Fibroblast of the conjunctiva (primary cell): ENCODE data around the gene APMAP.

Source experiments
- DNase-seq: peaks from one replicate; pipeline ENCODE4 v3.0.0-alpha.2; 2010; ENCODE audit warnings: low read depth

Gene APMAP

DNA sequence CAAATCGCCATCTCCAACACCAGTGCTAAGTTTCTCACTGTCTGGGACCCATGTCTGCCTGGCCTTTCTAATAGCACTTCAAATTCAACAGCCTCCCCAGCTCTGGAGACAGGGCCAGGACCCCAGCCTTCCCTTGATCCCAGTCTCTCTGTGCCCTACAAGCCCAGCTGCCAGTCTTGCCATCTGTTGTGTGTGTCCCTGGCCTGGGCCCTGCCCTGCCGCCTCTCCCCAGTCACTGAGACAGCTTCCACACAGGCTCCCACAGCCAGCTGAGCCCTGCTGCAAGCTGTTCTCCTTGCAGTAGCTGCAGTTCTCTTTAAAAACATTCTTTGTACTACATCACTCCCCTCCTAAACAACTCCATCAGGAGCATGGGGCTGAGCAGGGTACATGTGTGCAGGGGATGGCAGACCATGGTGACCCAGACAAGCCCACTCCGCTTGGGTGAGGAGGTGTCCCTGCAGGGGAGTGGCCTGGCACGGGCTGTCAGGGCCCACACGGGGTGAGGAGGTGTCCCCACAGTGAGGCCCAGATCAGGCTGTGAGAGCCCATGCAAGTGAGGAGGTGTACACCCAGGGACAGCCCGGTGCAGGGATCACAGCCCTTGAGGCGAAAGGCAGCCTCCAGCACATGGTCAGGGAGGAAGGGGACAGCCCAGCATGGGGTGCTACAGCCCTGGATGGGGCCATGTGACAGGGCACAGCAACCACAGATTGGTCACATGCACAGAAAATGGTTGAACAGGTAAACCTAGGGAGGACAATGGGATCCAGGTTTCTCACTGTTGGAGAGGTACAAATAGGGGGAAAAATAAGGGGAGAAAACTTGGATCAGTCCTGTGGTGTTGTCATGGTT, 27.3 kb downstream of the APMAP start:
- DNase-seq = no peak

DNA sequence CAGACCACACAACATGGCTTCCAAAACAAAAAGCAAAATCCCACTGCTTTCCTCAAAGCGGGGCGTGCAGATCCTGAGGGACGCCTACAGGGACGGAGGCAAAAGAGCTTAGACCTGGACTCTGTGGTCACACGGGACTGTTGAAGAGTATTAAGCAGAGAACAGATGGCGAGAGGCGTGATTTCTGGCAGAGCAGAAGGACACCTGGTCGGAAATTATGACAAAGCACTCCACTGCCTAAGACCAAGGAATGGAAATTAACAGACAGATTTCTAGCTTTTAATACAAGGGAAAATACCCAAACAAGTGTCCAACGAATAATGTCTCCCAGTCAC, 28.1 kb downstream of the APMAP start:
- DNase-seq = no peak

DNA sequence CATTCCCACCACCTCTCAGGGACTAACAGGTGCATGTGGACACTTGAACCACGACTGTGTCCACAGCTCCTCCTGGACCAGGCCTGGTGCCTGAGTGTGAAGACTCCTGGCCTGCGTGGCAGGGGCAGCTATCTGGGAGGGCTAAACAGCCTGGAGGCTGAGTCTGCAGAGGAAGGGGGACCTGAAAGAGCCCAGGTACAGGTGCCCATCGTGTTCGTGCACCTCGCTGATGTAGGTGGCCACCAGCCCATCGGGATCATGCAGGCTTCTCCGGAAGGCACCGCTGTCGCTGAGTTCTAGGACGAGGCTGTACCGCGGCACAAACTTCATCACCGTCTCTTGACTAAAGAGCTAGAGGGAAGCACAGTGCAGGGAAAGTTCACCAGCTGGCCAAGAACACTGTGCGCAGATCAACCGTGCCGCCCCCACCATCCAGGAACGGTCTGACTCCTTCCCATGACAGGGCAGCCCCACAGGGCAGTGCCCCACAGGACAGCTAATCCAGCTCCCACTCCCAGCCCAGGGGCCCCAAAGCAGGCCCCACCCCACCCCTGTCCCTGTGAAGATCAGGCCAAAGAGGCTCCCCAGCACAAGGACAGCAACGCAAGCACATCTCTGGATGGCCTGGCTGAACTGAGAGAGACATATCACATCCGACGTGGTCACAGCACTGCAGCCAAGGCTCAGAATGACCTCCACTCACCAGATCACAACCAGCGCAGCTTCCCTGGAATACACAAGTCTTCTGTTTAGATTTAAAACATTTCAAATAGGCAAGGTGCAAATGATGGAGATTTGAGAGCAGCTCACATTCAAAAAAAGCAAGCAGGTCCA, 28.7 kb downstream of the APMAP start:
- no peak for DNase-seq

GRCh38 chr20:24962510-24962909, 30.0 kb downstream of the APMAP start:
- DNase-seq = no peak

DNA sequence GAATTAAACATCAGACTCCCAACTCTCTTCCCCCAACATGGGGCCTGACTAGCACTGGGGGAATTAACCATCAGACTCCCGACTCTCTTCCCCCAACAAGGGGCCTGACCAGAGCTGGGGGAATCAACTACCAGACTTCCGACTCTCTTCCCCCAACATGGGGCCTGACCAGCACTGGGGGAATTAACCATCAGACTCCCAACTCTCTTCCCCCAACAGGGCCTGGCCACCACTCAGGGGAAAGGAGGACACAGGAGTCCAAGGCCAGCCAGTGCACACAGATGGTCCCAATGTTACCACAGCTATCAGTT, 30.4 kb downstream of the APMAP start:
- DNase-seq = no peak

GRCh38 chr20:24961384-24962181, 31.0 kb downstream of the APMAP start:
- no peak for DNase-seq

DNA sequence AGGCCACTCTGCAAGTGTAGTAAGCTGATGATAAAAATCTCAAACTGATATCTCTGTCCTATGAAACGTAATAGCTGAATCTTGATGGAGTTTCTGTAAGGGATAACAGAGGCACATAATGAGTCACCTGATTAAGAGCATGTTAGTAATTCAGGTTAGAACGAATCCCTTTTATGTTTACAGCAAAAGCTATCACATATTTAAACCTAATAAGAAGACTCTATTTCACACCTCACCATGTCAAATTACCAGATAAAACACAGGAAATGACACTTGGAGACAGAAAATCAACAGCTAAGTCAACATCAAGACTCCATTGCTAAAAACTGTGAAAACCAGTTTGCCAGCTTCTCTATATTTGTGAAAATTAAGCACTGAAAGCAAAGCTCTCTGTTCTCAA, 31.7 kb downstream of the APMAP start:
- no peak for DNase-seq

- DNase-seq = no peak
Measured at GRCh38 chr20:24960302-24960801, 32.2 kb downstream of the APMAP start.

DNA sequence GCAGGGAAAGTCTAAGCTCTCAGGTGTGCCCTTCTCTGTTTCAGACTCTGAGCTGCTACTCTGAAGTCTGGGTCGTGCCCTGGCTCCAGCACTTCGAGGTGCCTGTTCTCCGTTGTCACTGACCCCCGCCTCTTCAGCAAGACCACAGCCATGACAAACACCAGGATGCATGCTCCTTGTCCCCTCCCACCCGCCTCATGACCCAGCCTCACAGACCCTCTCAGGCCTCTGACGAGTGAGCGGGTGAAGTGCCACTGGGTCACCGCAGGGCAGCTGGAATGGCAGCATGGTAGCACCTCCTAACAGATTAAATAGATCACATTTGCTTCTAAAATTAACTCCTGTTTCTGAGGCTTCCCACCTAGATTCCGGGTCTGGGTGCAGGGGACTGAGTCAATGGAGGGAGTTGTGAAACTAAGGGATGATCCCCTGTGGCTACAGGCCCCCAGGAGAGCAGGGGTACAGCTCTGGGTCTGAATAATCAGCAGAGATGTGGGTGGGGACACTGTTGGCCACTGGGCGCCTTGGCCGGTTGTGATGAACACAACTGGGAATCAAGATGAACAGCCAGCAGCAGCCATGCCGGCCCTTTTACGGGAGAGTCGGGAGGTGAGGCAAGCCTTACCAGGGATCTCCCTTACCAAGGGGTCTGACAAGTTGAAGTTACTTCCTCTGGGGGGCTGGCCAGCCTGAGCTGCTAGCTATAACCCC, 32.8 kb downstream of the APMAP start:
- no peak for DNase-seq

GRCh38 chr20:24958506-24959385, 33.8 kb downstream of the APMAP start:
- DNase-seq = no peak

GRCh38 chr20:24957326-24958016, 35.1 kb downstream of the APMAP start:
- DNase-seq = no peak

DNA sequence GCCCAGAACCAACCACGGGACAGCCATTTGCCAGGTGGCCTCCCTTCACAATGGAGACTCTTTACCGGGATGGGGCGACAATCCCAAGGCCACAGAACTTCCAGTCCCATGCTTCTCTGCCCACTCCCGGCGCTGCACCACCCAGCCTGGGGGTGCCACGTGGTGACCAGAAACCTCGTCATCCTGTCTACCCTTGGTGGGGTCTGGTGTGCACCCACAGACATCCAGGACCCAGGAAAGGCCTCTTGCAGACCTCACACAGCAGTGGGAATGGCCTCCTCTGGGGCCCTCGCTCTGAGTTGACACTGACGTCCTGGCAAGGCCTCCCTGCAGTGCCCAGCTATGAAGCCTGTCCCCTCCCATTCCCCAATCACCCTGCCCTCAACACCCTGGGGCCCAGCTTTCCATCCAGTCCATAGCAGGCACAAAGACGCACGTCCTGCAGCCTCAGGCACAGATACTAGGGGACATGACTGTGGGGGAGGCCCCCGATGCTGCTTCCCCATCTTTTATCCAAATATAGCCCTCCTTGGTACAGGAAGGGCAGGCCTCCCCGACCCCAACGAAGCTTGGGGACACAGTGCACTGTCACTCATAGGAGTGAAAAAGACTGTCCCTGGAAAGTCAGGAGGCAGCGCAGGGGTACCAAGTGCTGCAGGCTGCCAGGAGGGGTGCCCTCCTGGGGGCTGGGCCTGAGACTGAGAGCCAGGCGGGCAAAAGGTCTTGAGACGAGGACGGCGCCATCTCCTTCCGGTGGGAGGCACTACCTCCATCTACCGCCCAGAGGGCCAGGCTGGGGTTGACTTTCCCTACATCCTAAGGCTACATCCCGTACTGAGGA, 36.3 kb downstream of the APMAP start:
- DNase-seq = no peak

GRCh38 chr20:24955045-24955444, 37.5 kb downstream of the APMAP start:
- no peak for DNase-seq

DNA sequence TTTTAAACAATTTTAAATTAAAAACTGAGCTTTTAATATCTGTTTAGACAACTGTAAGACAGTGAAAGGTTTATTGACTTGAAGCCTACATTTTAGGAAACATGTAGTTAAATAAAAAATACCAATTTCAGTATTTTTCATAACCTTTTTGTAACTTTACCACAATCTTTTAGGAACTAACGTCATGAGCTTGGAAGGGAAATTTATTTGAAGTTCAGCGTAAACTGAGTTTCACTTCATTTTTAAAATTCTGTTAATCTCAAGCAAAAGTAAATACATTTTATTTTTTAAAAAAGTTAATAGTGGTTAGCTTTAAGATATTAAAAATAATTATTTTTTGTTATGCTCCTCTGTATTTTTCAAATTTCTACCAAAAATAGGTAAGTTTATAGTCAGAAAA, 38.0 kb downstream of the APMAP start:
- no peak for DNase-seq

DNA sequence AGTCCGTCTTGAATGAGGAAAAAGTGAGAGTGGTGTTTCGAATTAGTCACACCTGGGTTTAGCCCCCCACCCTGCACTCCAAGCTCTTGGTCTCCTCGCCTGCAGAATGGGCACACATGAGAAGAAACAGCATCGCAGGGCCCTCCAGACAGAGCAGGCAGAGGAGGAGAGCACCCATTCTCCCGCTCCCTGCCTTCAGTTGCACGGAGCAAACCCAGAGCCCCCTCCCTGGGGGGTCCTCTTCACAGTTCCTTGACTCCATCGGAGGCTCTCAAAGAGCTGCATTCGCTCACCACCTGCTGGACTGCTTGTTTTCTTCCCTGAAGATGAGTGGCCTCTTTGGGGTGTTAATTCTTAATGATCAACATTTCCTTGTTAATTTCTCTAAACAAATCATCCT, 38.4 kb downstream of the APMAP start:
- no peak for DNase-seq

DNA sequence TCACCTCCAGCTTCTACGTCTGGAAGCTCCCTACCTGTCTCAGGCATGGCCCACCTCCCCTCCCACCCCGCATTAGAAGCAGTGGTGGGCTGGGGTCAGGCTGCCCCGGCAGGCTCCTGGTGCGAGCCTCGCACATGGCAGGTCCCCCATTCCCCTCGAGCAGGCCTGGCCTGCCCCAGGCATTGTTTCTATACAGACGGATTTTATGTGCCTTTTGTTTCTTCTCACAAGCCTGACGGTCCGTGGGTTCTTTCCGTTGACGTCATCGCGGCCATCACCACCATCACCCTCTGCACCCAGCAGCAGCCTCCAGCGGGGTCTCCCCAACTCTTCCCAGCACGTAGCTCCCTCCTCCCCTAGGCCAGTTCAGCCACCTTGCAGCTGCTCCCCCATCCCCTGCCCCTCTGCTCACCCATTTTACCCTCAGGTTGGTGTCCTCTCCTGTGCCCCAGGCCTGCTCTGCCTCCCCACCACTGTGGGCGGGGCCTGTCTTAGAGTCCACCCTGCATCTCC, 38.9 kb downstream of the APMAP start:
- DNase-seq = no peak

GRCh38 chr20:24953209-24953575, 39.4 kb downstream of the APMAP start:
- DNase-seq = no peak

DNA sequence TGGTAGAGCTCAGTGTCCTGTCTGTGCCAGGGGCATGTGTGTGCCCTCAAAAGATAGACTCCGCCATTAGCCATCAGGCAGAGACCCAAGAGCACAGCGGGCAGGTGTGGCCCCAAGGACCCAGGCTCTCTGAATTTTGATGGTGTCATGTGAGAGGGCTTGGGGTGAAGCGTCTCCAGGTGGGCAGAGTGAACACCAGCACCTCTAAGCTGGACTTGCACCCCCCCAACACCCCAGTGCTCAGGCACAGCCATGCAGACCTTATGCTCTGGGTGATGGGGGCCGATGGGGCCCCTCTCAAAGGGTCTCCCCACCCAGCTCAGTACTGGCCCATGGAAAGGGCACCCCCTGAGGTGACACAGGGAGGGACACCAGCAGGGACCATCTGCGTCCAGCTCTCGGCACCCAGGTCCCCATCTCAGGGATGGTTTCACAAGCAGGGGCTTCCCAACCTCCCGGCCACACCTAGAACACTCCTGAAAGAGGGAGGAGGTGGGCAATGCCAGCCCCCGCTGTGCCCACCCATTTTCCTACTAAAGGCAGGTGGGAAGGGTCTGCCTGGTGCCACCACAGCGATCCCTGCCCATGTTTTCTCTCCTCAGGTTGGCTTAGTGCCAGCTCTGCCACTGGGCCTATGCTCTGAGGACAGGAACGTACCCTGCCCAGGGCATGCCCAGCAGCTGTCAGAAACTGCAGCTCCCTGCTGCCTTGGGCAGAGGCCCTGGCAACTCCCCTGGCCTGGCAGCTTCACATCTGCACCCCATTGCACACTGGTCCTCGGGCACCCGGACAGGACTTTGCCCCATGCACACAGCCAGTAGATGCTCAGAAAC, 40.0 kb downstream of the APMAP start:
- no peak for DNase-seq
